Vagina (tissue), 2 donors: Measurements from ENCODE around the gene CRTAP.

ENCODE experiments used
- CTCF ChIP-seq, 3 experiments: fragments of 450-650 bp in 2 of 3; fragments of 200-600 bp in 1 of 3; sonication (generic) in 1 of 3; IDR thresholded peaks; one replicate each; pipeline ENCODE4 v1.5.1; 2017 to 2019; ENCODE audit warnings: antibody characterized with exemption in 3 of 3, mild to moderate bottlenecking in 2 of 3, moderate library complexity in 2 of 3
- POLR2A ChIP-seq, 2 donors: fragments of 450-650 bp; IDR thresholded peaks; one replicate each; pipeline ENCODE4 v1.6.1; 2017; ENCODE audit warnings: antibody characterized with exemption in 2 of 2, mild to moderate bottlenecking in 2 of 2, moderate library complexity in 2 of 2
- POLR2AphosphoS5 ChIP-seq, 2 donors: sonication (generic); formaldehyde crosslinking; IDR thresholded peaks; one replicate each; pipeline ENCODE4 v1.9.0; 2017; ENCODE audit warnings: antibody characterized with exemption in 2 of 2, mild to moderate bottlenecking in 2 of 2, low read depth in 1 of 2; ENCODE audit not compliant: insufficient read depth in 1 of 2

GRCh38 chr3:33103480-33103879 is 10.3 kb upstream of the CRTAP start:
- TF ChIP-seq CTCF (IDR thresholded peaks at IDR 0.05) (no peak), POLR2A (IDR thresholded peaks at IDR 0.05) (no peak), POLR2AphosphoS5 (IDR thresholded peaks at IDR 0.05; ENCODE audit: insufficient read depth in 1 of 2, low read depth in 1 of 2) (no peak)
